Astrocyte of the cerebellum (primary cell): ENCODE results near the gene C9orf85.
A peak's percentile ranks its signal among the peaks of the same experiment; 100 is the strongest.

Experiments
- DNase-seq: peaks from one replicate; pipeline ENCODE4 v3.0.0-alpha.2; 2011; ENCODE audit warnings: low read depth
- H3K4me3 ChIP-seq: 2 replicates; pipeline ENCODE4 v1.5.1; 2011; ENCODE audit warnings: mild to moderate bottlenecking, low read depth, low read length, moderate library complexity
- in situ Hi-C: cut with HindIII; loops from 2 replicates; pipeline ENCODE4 v1.10.0; 2017; ENCODE audit warnings: low sequenced_read_pairs
- TF ChIP-seq, protein P1 (sequence below): IDR thresholded peaks from 2 replicates; pipeline ENCODE4 v1.5.1; 2012; ENCODE audit warnings: low read length, low read depth, moderate library complexity, mild to moderate bottlenecking; ENCODE audit errors: missing control alignments

Gene C9orf85

DNA sequence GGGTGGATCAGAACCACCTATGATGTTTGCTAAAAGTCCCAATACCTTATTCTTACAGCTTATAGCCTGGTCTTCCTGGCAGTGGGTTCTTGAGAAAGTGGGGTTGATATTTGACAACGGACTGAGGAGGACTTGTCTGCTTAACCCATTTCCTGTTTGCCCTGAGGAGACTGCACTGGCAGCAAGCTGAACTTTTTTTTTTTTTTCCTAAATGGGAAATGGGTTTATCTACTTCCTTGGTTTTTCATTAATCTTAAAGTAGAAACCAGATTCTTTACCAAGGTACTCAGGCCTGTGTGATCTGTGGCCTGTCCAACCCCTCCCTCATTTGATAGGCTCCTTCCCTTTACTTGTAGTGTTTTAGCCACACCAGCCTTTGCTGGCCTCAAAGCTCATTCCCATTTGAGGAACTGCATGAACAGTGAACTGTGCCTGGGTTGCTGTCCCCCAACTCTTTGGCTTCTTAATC, 101.9 kb downstream of the C9orf85 start:
- DNase-seq: no peak
- in situ Hi-C loops: no loop called here
- TF ChIP-seq, protein P1, sequence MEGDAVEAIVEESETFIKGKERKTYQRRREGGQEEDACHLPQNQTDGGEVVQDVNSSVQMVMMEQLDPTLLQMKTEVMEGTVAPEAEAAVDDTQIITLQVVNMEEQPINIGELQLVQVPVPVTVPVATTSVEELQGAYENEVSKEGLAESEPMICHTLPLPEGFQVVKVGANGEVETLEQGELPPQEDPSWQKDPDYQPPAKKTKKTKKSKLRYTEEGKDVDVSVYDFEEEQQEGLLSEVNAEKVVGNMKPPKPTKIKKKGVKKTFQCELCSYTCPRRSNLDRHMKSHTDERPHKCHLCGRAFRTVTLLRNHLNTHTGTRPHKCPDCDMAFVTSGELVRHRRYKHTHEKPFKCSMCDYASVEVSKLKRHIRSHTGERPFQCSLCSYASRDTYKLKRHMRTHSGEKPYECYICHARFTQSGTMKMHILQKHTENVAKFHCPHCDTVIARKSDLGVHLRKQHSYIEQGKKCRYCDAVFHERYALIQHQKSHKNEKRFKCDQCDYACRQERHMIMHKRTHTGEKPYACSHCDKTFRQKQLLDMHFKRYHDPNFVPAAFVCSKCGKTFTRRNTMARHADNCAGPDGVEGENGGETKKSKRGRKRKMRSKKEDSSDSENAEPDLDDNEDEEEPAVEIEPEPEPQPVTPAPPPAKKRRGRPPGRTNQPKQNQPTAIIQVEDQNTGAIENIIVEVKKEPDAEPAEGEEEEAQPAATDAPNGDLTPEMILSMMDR: no peak
- H3K4me3 ChIP-seq: no peak overlapping the region

DNA sequence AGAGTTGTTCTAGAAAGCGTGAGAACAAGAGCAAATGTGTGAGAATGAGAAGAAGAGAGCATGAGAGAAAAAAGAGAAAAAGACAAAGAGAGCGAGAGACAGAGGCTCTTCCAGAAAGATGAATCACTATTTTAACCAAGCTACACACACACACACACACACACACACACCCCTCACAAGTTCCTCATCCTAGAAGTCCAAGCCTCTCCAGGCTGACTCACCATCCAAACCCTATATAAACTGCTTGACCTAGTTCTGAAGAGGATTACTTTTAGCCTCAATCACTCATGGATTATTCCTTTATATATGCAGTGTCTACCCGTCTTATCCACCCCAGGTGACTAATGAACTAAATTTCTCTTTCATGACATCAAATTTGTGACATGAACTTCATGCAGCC, 111.4 kb downstream of the C9orf85 start:
- DNase-seq: peak; percentile 8
- in situ Hi-C loops: loop anchor here (10.0 kb wide), 1 partner anchor 218 kb away; no protein-coding TSS in a partner anchor
- H3K4me3 ChIP-seq: no peak overlapping the region
- TF ChIP-seq, protein P1: no peak
